Measurements from ENCODE around the gene DCST2.
A peak's percentile ranks its signal among the peaks of the same experiment; 100 is the strongest.

DCST2 gene

DNA sequence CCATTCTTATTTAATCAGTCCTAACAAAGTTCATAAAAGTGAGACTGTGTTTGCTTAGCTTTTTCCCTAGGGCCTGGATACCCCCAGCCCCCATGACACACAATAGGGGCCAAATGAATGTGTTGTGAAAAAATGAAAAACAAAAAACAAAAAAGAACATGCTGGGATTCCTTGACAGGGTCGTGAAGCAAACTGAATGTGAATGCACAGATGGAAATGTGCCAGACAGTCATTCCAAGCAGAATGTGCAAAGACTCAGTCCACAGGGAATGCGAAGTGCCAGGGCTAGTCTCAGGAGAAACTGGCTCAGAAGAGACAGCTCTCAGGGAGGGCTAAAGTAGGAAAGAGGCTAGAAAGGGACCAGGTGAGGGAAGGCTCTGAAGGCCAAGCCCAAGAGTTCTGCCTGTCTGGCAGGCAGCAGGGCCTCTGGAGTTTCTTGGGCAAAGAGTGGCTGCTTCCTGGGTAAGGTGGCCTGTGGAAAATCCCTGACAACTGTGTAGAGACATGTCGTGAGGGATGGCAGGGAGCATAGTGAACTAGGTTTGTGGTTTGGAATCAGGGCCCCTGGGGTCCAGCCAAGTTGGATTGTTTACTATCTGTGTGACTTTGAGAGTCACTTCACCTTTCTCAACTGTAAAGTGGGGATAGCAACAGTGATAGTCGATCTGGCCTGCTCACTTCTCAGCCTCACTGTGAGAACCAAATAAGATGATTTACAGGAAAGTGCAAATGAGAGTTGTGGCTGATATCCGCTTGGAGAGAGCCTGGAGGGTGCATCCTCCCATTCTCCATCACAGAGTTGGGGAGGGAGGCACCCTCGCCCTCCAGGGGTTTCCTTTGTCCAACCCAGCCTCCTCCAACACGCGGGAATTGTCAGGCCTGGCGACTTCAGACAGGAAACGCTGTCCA is 16.3 kb upstream of the DCST2 start:
- DNase-seq (ENCODE audit: low read depth), result no peak

DNA sequence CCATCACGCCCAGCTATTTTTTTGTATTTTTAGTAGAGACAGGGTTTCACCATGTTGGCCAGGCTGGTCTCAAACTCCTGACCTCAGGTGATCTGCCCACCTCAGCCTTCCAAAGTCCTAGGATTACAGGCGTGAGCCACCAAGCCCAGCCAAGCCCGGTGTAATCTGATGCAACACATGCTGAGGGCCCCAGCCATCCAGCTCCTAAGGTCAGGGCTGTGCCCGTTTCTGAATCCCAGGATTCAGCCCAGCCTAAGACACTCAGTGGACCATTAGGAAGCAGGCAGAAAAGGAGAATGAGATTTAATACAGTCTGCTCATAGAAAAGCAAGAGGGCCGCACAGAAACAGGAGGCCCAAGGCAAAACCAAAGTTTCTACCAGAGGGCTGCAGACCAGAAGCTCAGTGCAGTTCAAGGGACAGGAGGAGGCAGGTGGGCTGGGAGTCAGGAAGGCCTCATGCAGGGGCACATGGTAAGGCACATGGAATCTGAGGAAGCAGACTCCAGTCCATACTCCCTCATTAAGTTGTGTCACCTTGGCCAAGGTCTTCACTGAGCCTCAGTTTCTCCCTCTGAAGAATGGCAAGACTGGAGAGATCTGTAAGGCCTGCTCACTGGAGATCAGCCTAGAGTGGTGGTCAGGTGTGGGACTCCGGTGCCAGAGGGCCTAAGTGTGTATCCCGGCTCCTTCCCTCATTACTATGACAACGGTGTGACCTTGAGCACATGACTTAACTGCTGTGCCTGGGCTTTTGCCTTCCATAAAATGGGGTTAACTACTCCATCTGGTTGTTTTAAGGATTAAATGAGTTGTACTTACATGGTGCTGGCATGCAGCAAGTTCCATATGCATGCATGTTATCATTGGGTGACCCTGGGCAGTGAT is 15.1 kb upstream of the DCST2 start:
- DNase-seq (ENCODE audit: low read depth), result no peak

DNA sequence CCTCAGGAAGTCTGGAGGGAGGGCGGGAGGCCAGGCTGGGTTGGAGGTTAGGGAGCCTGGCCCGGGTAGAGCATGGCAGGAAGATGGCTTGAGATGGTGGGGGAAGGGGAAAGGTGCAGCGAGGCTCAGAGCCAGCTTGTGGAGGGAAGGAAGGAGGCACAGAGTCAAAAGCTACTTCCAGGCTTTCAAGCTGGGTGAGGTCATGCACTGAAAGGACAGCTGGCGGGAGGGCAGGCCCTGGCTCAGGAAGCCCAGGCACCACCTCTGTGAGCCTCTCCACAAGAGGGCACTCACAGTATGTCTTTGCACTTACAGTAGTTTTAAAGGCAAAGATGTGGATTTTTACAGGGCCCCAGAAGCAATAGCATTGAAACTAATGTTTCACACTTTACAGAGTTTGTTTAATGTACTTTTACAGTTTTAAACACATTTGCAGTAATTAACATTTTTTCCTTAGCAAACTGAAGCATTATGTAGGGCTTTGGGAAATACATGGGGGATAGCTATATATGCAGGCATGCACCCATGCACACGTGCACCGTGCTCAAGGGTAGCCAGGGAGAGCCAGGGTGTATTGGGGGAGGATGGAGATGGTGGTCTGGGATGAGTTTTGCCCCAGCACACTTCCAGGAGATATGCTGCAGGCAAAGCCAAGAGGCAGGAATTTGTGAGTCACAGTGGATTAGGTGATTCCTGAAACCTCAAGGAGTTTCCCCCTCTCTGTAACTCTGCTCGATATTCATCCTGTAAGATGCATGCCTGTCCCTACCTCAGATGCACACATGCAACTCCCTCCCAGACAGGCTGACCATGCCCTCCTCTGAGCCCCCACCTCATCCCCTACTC is 11.5 kb upstream of the DCST2 start:
- DNase-seq (ENCODE audit: low read depth), result peak; percentile 66

DNA sequence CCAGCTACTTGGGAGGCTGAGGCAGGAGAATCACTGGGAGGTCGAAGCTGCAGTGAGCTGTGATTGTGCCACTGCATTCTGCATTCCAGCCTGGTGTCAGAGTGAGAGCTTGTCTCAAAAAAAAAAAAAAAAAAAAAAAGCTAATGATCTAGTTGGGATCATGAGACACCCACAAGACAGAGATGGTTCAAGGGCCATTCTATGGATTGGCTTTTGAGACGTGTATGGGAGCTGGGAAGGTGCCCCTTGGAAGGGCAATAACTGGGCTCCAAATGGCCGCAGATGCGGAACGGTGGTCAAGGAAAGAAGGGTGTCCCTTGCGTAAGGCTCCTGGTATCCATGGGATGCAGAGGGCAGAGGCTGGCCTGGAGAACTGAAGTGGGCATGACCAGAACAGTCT is 10.8 kb upstream of the DCST2 start:
- DNase-seq (ENCODE audit: low read depth), result no peak

DNA sequence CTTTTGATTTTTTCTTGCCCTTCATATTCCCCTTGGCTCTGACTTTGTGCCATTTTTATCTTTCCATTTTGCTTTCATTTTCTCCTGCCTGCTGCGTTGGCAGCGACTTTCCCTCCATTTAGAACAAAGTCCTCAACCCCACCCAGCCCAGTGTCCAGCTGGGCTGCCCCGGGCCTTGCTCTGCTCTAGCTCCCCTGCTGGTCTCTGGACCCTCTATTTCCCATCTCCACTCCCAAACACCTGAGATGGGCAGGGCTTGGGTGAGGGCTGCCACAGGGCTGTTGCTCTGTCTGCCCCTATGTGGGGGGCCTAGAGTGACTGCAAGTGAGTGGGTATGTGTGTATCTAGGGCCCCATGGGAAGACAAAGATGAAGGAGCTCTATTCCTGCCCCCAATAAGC is 10.2 kb upstream of the DCST2 start:
- DNase-seq (ENCODE audit: low read depth), result no peak

DNA sequence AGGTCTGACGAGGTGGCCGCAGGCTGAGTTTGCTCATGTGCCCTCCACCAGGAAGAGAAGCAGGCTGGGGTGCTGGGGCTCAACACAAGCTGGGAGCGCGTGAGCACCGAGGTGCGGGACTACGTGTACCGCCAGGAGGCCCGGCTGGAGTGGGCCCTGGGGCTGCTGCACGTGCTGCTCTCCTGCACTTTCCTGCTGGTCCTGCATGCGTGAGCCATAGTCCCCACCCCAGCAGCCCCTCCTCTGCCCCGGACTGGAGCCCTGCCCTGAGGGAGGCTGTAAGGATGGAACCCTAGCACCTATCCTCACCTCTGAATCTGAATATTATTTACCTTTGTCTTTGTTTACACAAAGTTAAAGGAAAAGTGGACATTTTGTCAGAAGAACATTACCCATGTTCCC is 9.7 kb upstream of the DCST2 start:
- DNase-seq (ENCODE audit: low read depth), result no peak

DNA sequence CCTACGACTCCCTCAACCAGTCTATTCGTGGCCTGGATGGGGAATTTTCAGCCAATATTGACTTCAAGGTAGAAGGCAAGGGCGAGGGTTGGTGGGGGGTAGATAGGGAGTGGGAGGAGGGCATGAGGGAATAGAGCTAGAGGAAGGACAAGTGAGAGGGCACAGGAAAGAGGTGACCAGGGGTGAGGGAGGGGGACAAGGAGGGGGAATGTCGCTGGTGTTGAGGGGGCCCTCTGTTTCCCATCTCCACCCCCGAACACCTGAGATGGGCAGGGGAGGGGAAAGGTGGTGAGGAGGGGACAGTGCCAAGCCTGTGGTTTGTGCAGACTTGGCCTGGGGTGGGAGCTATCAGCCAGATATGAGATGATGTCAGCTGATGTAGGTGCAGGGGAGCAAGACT is 9.2 kb upstream of the DCST2 start:
- no peak for DNase-seq (ENCODE audit: low read depth)

DNA sequence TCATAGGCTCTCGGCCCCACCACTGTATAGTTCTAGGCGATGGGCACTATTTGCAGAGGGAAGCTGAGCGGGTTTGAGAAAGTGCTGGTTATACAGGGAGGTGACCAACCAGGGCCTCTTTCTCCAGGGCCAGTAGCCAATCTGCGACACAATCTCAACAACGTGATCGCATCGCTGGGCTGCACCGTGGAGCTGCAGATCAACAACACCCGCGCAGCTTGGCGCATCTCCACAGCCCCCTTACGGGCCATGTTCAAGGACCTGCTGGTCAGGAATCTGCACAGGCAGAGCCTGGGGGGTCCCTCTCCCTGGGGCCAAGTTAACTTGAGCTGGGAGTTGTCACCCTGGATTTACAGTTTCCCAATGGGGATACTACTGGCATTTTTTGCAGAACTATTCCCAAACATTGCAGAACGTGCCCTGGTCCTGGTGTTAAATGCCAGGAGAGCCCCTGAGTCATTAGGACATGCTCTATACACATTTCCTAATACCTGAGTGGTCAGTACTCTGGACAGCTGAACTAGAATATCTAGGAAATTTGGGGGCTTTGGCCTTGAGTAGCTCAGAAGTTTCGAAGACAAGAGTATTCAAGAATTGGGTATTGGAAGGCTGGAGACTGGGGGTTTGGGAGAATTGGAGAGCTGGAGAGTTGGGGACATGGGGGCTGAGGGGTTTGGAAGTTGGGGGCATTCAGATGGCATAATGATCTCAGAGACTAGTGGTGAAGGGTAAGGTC is 6.9 kb upstream of the DCST2 start:
- DNase-seq (ENCODE audit: low read depth), result no peak

DNA sequence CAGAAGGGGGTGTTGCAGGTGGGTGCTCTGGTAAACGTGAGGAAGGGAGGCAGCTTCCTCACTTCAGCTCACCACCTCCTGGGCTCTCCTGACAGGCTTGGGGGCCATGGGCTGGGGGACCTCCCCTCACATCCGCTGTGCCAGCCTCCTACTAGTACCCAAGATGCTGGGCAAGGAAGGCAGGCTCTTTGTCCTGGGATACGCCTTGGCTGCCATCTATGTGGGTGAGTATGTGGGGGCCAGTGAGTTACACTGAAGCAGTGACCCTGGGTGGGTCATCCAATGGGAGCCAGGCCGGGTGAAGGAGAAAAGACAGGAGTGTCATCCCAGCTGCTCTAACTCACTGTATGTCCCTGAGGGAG is 5.7 kb upstream of the DCST2 start:
- no peak for DNase-seq (ENCODE audit: low read depth)

DNA sequence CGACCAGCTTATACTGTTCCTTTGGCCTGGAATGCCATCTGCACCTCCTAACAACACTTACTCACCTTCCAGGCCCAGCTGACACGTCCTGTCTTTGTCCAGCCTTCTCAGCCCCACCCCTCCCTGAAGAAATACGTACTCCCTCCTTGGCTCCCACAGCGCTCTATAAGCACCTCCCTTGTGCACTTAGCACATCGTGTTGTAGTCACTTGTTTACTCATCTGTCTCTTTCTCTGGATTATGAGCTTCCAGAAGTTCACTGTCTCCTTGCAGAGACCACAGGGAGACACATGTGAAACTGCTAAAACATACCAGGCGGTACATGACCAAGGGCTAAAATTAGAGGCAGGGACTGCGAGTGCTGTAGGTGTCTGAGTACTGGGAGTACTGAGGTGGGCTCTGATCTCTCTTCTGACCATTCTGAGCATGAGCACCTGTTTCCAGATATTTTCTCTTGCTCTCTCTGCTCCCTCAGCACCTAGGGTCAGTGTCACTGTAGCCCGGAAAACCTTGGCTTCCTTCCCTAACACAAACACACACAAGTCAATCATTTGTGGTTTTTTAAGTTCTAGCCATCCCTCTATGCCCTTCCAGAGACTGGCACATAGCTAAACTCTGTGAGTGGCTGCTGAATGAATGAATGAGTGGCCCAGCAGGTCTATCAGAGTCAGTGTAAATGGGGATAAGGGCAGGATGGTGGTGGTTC is 5.2 kb upstream of the DCST2 start:
- DNase-seq (ENCODE audit: low read depth), result no peak

DNA sequence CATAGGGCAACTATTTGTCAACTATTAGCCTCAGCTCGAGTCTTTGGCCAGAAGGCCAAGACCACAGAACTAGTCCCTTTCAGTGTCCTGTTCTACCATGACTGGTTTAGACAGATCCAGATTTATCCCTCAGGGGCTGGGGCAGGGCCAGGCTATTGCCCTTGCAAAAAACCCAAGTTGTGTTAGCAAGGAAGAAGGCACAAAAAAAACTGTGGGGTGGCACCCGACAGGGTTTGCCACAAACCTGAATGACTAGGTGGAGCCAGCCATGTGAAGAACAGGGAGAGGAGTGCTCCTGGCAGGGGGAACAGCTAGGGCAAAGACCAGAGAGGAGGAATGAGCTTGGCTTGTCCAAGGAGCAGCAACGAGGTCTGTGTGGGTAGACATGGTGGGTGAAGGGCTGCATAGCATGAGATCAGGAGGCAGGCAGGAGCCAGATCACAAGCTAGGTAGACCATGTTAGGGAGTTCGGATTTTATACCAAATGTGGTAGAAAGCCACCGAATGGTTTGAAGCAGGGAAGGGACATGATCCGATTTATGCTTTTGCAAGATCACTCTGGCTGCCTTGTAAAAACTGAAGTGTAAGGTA is 4.4 kb upstream of the DCST2 start:
- DNase-seq (ENCODE audit: low read depth), result no peak

DNA sequence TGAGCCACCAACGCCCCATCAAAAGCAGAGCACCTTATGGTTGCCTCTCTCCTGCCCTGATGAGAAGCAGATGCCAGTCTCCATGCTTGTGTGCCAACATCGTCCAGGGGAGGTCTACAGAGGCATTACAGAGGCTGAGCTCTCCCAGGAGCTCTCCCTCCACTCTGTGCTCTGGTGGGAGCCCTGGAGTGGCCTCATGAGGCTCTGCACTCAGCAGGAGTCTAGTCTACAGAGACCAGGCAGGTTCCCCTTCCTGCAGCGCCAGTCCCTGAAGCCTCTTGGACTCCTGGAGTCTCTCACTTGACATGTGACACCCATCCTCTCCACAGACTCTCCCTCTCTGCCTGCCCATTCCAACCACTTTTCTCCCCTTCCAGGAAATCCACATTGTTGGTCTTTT is 3.5 kb upstream of the DCST2 start:
- DNase-seq (ENCODE audit: low read depth), result no peak

DNA sequence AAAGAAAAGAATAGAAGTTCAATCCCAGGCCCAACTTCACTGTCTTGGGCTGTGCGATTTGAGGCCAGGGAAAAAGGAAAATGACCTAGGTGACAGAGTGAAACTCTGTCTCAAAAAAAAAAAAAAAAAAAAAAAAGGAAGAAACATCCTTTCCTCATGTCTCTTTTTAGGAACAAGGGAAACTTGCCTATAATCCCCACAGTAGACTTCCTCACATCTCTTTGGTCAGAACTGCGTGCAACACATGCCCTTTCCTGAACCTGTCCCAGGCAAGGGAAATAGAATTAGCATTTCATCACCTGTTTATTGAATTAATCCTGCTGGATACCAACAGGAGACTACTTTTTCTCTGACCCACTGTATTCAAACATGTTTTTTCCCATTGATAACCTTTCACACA is 2.4 kb upstream of the DCST2 start:
- DNase-seq (ENCODE audit: low read depth), result no peak

DNA sequence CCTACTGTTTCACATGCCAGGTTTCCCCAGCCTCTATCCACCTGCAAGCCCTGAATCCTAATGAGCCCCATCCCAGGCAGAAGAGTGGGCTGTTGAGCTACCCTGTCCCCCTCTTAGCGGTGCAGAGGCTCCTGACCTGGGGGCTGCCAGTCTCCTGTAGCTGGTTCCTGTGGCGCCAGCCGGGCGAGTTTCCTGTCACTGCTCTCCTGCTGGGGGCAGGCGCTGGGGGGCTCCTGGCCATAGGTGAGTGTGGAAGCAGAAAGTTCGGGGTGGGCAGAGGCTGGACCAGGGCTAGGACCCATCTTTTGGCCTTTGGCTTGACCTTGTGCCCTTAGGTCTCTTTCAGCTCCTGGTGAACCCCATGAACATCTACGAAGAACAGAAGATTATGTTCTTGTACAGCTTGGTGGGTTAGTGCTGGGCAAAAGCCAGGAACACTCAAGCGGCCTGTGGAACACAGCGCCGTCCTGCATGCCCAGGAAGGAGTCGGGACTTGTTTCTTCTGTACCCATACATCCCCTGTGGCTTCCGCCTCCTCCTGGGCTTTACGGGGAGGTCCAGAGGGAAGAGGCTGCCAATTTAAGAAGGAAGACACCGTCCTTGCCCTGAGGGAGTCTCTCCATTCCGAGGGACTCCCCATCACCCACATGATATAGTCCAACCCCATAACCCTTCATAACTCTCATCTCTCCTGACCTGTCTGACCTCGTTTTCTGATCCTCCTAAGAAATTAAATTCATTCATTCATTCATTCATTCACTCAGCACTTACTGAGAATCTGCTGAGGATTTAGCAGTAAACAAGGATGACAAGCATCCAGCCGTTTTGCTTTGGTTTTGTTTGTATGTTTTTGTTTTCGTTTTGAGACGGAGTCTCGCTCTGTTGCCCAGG is 982 bp upstream of the DCST2 start:
- no peak for DNase-seq (ENCODE audit: low read depth)

DNA sequence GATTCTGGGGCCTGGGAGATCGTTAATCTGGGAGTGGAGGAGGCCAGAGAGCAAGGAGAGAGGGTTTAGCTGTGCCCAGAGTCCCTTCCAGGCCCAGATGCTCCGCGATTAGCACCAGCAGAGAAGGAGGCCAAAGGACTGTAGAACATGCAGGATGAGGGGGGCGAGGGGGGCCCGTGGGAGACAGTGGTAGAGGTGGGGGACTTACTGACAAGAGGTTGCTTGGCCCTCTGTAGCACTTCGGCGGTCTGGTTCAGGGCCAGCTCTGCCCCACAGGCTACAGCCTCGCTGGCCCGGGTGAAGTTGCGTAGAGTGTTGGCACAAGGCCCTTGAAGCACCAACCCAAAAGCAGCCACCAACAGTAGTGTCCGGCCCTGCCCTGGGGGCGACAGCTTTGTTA is 695 bp downstream of the DCST2 start:
- DNase-seq (ENCODE audit: low read depth), result no peak

DNA sequence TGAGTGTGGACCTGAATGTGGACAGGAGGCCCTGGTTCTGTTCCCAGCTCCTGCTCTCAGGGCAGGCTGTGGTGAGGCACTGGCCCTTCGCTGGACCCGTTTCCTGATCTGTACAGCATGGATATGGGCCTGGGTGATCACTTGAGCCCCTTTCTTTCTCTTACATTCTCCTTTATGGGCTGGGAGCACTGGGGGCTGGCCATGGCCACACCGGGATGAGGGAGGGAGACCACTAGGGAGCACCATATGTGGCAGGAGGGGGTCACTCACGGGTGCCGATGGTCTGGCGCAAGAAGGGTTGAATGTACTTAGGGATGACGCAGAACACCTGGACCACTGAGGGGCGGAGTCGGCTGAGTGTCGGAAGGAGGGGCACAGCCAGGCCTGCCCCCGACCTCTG is 2.7 kb downstream of the DCST2 start:
- DNase-seq (ENCODE audit: low read depth), result no peak

DNA sequence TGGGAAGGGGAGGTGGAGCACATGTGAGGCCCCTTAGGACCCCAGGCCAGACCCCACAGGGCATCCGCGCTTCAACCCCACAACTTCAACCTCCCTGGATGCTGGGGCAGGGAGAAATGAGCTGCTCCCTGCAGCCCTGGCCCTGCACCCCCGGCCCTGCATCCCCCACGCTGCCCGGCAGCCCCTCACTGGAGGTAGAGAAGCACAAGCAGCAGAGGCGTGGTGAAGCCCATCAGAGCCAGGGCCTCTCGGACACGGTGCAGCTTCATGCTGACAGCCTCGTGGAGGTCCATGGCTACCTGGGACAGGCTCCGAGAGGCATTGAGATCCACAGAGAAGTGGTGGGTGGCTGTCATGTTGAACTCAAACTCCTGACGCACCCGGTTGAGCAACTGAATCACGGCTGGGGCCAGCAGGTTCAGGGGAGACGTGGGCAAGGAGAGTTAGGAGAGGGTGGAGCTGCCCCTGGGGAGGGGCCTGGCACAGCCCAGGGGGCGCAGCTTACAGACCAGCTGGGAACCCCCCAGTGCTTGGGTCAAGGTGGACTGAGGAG is 3.3 kb downstream of the DCST2 start:
- DNase-seq (ENCODE audit: low read depth), result no peak

DNA sequence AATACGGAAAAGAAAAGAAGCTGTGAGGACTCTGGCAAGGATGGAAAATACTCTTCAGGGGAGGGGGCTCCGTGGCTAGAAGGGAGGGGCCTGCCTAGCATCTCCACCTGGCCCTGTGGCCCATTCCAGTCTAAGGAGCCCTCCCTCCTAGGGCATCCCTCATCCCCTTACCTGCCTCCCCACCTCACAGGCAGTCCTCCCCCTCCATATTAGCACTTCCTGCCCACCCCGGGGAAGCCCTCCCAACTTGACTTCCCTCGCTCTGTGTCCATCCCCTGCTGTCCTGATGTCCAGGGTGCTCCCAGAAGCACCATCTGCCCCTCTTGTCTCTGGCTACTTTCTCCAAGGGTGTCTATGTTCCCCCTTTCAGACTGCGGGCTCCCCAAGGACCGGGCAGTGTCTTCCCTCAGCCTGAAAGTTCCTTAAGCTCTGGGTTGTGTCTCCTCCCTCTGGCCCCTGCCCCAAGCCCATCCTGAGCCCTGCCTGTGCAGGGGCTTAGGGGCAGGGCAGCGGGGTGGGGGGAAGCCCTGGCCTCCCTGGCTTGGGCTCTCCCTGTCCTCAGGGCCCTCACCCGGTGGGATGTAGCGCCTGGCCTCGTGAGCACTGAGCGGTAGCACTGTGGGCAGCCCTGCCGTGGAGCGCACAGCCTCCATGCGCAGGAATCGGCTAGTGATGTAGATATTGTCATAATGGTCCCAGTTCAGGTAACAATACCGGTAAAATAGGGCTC is 3.9 kb downstream of the DCST2 start:
- DNase-seq (ENCODE audit: low read depth), result no peak

DNA sequence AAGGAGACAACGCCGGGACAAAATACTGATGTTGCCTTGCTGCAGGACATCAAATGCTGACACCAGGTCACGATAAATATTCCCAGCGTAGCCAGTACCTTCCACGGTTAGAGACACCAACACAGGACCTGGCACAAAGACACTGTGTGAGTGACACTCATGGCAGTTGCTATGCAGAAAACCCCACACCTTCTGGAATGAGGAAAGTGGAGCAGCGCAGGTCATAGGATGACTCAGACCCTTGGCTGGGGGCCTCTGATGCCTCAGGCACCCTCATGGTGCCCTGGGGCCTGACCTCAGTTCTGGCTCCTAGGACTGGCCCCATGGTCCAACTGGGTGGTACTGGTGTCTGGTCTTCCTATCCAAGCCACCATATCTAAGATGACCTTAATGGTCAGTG is 7.0 kb downstream of the DCST2 start:
- no peak for DNase-seq (ENCODE audit: low read depth)

Data from CMK (cell line).